Suprapubic skin (tissue), 4 donors: ENCODE data around the gene TBC1D8. TPM values are rescaled to one million over a fixed set of nuclear protein-coding genes. Genes with fewer than 3 reads are reported as not detected.

ENCODE experiments used
- DNase-seq, 2 donors: peaks; one replicate each; pipeline ENCODE4 v3.0.0-alpha.2; 2019; ENCODE audit warnings: low spot score in 2 of 2
- H3K27ac ChIP-seq: fragments of 200-600 bp; sonication (generic); one replicate; pipeline ENCODE4 v1.5.1; 2019
- H3K27me3 ChIP-seq: fragments of 200-600 bp; sonication (generic); one replicate; pipeline ENCODE4 v1.5.1; 2019
- H3K36me3 ChIP-seq: fragments of 200-600 bp; sonication (generic); one replicate; pipeline ENCODE4 v1.5.1; 2019
- H3K4me1 ChIP-seq: fragments of 200-600 bp; sonication (generic); one replicate; pipeline ENCODE4 v1.5.1; 2019
- H3K4me3 ChIP-seq: fragments of 200-600 bp; sonication (generic); one replicate; pipeline ENCODE4 v1.5.1; 2019; ENCODE audit warnings: mild to moderate bottlenecking
- H3K9me3 ChIP-seq: fragments of 200-600 bp; sonication (generic); one replicate; pipeline ENCODE4 v1.5.1; 2019
- EP300 ChIP-seq: sonication (generic); formaldehyde crosslinking; IDR thresholded peaks from one replicate; pipeline ENCODE4 v1.6.1; 2017; ENCODE audit warnings: antibody characterized with exemption
- POLR2A ChIP-seq, 2 donors: fragments of 450-650 bp; IDR thresholded peaks; one replicate each; pipeline ENCODE4 v1.6.1; 2017; ENCODE audit warnings: antibody characterized with exemption in 2 of 2, mild to moderate bottlenecking in 2 of 2, moderate library complexity in 2 of 2
- POLR2AphosphoS5 ChIP-seq, 3 donors: sonication (generic); formaldehyde crosslinking; IDR thresholded peaks; one replicate each; pipeline ENCODE4 v1.6.1; 2017; ENCODE audit warnings: antibody characterized with exemption in 3 of 3
- WGBS: methylation state at CpG from one replicate; pipeline ENCODE4 v1.1.5; 2018; 5-methylcytosine and 5-hydroxymethylcytosine counted together
- total RNA-seq, 4 donors: library from RNA; depleted of rRNA; stranded (reverse); fragments of >200 nt; gene quantifications; one replicate each; pipeline ENCODE4 v1.1.0, GENCODE V29; 2016
- TF ChIP-seq, protein P1 (sequence below), 2 donors: fragments of 200-600 bp in 1 of 2; fragments of 450-650 bp in 1 of 2; sonication (generic) in 1 of 2; IDR thresholded peaks; one replicate each; pipeline ENCODE4 v1.5.1; 2016 to 2019; ENCODE audit warnings: antibody characterized with exemption in 2 of 2, mild to moderate bottlenecking in 1 of 2, moderate library complexity in 1 of 2

TBC1D8 gene
- total RNA-seq, 4 donors from 2014 or later, result 38.8 to 309 (median 68.3) TPM

DNA sequence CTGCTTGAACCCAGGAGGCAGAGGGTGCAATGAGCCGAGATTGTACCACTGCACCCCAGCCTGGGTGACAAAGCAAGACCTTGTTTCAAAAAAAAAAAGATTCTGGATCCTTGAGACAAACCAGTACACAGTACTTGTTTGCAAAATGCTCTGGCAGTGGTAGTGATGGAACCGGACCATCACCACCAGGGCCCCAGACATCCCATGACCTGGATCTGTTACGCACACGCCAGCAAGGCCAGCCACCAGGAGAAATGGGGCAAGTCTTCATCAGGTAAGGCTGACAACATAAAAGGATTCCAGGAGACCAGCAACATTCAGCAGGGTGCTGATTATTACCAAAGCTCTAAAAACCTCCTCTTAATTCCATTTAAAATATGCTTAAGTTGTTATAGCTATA is 35.5 kb downstream of the TBC1D8 start:
- Histone ChIP-seq H3K36me3 (no peaks in the 10 kb centered on the region), H3K9me3 (no peaks in the 10 kb centered on the region), H3K27ac (peak overlapping the region; percentile 88), H3K4me3 (no peak overlapping the region), H3K4me1 (peaks cover 74% of the 10 kb centered on the region), H3K27me3 (no peaks in the 10 kb centered on the region)
- 91% methylated on average over 4 of the region's 4 CpGs for whole genome bisulfite sequencing
- TF ChIP-seq POLR2A (IDR thresholded peaks at IDR 0.05) (no peak), POLR2AphosphoS5 (IDR thresholded peaks at IDR 0.05) (no peak), EP300 (no peak)
- TF ChIP-seq, protein P1, sequence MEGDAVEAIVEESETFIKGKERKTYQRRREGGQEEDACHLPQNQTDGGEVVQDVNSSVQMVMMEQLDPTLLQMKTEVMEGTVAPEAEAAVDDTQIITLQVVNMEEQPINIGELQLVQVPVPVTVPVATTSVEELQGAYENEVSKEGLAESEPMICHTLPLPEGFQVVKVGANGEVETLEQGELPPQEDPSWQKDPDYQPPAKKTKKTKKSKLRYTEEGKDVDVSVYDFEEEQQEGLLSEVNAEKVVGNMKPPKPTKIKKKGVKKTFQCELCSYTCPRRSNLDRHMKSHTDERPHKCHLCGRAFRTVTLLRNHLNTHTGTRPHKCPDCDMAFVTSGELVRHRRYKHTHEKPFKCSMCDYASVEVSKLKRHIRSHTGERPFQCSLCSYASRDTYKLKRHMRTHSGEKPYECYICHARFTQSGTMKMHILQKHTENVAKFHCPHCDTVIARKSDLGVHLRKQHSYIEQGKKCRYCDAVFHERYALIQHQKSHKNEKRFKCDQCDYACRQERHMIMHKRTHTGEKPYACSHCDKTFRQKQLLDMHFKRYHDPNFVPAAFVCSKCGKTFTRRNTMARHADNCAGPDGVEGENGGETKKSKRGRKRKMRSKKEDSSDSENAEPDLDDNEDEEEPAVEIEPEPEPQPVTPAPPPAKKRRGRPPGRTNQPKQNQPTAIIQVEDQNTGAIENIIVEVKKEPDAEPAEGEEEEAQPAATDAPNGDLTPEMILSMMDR (IDR thresholded peaks at IDR 0.05), result no peak
- DNase-seq, result no peak

DNA sequence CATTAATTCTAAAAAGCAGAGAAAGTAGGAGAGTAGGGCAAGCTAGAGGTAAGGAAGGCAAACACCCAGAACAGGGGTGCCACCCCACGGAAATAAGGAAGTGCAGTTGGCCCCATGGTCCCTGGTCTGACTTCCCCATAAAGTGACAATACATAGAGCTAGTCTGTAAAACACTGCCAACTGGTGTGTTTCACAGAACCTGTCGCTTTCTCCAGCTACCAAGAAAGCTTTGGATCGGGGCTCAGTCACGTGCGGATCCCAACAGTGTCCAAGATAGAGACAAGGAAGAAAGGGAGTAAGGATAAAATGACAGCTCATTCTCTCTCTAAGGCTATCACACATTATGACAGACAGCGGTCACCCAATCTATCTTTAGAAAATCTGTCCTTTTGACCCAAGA is 36.4 kb downstream of the TBC1D8 start:
- no peak for DNase-seq
- Histone ChIP-seq H3K4me1 (peaks cover 74% of the 10 kb centered on the region), H3K9me3 (no peaks in the 10 kb centered on the region), H3K36me3 (no peaks in the 10 kb centered on the region), H3K27ac (peak overlapping the region; percentile 88), H3K4me3 (no peak overlapping the region), H3K27me3 (no peaks in the 10 kb centered on the region)
- TF ChIP-seq POLR2A (IDR thresholded peaks at IDR 0.05) (no peak), EP300 (no peak), POLR2AphosphoS5 (IDR thresholded peaks at IDR 0.05) (no peak)
- TF ChIP-seq, protein P1 (IDR thresholded peaks at IDR 0.05), result no peak
- 77% methylated on average over 6 of the region's 6 CpGs for WGBS

DNA sequence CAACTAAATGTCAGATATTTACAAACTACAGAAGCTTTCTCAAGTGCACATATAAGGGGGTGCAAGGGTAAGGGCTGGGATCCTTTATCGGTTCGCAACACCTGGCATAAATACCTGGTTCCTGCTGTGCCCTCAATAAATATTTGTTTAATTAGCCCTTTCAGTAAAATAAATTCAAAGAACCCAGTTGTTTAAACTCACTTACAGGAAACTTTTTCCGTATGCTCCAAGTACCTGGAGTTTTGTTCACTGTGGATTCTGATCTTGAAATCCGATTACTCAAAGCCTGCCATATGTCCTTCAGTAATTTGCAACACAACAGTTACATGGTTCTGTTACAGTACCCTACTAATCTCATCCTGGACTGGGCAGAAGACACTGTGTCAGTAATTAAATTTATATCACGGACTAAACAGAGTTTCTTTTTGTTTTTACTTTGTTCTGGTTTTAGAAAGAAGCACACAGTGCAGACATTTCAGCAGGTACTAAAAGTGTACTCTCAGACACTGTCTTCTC is 36.9 kb downstream of the TBC1D8 start:
- no peak for TF ChIP-seq EP300
- TF ChIP-seq POLR2A (IDR thresholded peaks at IDR 0.05), result no peak
- TF ChIP-seq, protein P1 (IDR thresholded peaks at IDR 0.05), result no peak
- TF ChIP-seq POLR2AphosphoS5 (IDR thresholded peaks at IDR 0.05), result no peak
- H3K4me3 ChIP-seq, result no peak overlapping the region
- peak overlapping the region; percentile 88 for H3K27ac ChIP-seq
- no peaks in the 10 kb centered on the region for H3K27me3 ChIP-seq
- no peak for DNase-seq
- WGBS, result 75% methylated on average over 5 of the region's 5 CpGs
- H3K4me1 ChIP-seq, result peaks cover 74% of the 10 kb centered on the region
- H3K36me3 ChIP-seq, result no peaks in the 10 kb centered on the region
- no peaks in the 10 kb centered on the region for H3K9me3 ChIP-seq

DNA sequence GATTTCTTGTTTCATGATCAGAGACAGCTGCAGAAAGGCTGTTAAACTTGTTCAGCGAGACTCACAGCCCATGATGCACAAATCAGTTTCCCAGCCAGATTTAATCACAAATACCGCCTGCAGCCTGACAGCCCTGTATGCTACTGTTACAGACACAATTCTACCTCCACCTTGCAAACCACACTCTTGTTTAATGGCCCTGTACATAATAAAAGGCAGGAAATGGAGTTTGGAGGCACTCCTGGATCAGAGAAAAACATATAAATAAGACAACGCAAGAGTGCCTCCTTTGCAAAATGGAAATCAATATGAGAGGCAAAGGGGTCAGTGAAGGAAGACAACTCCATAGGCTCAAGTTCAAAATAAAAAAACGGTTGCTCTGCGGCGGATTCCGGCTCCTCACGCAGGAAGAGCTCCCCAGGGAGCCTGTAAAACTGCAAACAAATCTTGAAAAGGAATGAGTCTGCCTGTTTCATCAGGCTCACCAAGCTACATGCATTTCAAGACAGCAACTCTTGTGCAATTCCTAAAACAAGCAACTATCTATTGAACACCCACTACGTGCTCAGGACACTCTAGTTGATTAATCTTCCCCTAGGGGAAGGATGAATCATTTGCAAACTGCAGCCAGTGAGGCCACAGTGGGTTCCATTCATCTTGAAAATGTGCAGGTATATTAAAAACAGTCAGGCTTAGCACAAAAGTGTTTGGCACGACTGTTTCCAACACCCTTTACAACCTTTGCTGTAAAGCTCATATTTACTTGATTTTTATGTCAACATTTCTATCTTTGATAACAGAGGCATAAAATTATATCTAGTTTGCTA is 37.5 kb downstream of the TBC1D8 start:
- H3K4me3 ChIP-seq, result peak overlapping the region; percentile 11
- WGBS, result 24% methylated on average over 10 of the region's 10 CpGs
- peak overlapping the region; percentile 88 for H3K27ac ChIP-seq
- peaks cover 72% of the 10 kb centered on the region for H3K4me1 ChIP-seq
- H3K36me3 ChIP-seq, result no peaks in the 10 kb centered on the region
- H3K27me3 ChIP-seq, result no peaks in the 10 kb centered on the region
- no peaks in the 10 kb centered on the region for H3K9me3 ChIP-seq
- TF ChIP-seq, protein P1 (IDR thresholded peaks at IDR 0.05), result no peak
- TF ChIP-seq POLR2AphosphoS5 (IDR thresholded peaks at IDR 0.05) (peak; percentile 10 to 78 (median 16)), POLR2A (IDR thresholded peaks at IDR 0.05) (no peak), EP300 (no peak)
- no peak for DNase-seq

DNA sequence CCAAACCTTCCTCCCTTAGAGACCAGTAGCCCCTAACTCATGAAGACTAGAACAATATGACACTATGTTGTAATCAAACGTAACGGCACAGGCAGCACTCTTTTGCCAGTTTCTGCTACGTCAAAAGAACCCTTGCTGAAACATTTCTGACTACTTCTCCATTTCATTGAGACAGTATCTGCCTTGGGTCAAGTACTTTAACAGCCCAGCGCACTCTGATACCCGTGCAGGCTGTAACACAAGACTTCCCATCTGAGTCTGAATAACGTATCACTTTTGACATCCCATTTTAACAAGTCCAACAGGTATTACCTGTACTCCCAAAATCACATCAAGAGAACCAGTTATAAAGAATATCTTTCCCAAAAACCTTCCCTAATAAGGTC is 38.4 kb downstream of the TBC1D8 start:
- Histone ChIP-seq H3K36me3 (no peaks in the 10 kb centered on the region), H3K9me3 (no peaks in the 10 kb centered on the region), H3K4me1 (peaks cover 68% of the 10 kb centered on the region), H3K27me3 (no peaks in the 10 kb centered on the region), H3K4me3 (no peak overlapping the region), H3K27ac (peak overlapping the region; percentile 88)
- TF ChIP-seq POLR2A (IDR thresholded peaks at IDR 0.05) (no peak), EP300 (no peak), POLR2AphosphoS5 (IDR thresholded peaks at IDR 0.05) (no peak)
- TF ChIP-seq, protein P1 (IDR thresholded peaks at IDR 0.05), result no peak
- no peak for DNase-seq
- WGBS, result 40% methylated on average over 6 of the region's 6 CpGs
